Heart left ventricle (tissue), 13 donors: Measurements from ENCODE around the gene NT5C2.

Experiments used
- POLR2A ChIP-seq, 2 donors: fragments of 450-650 bp; IDR thresholded peaks; one replicate each; pipeline ENCODE4 v1.6.1; 2017; ENCODE audit warnings: antibody characterized with exemption in 2 of 2, mild to moderate bottlenecking in 2 of 2, moderate library complexity in 2 of 2
- TF ChIP-seq, protein P1 (sequence below), 12 donors: fragments of 200-600 bp; sonication (generic) in 4 of 12; IDR thresholded peaks; one replicate each; pipeline versions ENCODE4 v1.5.0 to v1.8.0; 2018 to 2022; ENCODE audit warnings: antibody characterized with exemption in 12 of 12, mild to moderate bottlenecking in 5 of 12
- donor health status: ischemic (EF 13 %, LVEDD 7.1; RV severe dilation, severe dysfunction).
- donor health status: DM: no; HTN: yes; CAD: no.
- donor health status: DM: no; HTN: no; CAD: no.
- donor health status: ischemic (EF 25% LVEDD 6.9; RV normal size, moderate dysfunction).
- donor health status: ischemic (EF 25% LVEDD 5.7; RV mildly dilated, moderate dysfunction).
- donor health status: ischemic (EF 35%, LVEDD 5.7; RV mildly dilated, moderate dysfunction).
- donor health status: nonischemic (EF 11% LVEDD 7.7; RV severe dilation, severe dysfunction).
- donor health status: DM: yes; HTN: yes; CAD: no.
- donor health status: PGD.
- donor health status: ischemic (EF 29% LVEDD 5.4; RV normal size, mild dysfunction).
- donor health status: nonischemic (EF 23%, LVEDD 6.1; RV moderate dilation, normal function).

DNA sequence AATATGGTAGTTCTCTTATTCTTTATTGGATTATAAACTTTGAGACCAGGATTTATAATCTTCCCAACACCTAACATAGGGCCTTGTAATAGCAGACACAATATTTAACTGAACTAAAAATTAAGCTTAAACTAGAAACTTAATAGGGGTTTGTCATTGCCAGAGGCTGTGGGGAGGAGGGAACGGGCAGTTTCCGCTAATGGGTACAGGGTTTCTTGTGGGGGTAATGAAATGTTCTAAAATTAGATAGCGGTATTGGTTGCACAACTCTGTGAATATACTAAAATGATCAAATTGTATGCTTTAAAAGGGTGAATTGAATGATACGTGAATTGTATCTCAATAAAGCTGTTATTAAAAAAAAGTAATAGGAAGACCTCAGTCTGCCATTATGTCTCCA lies 45.4 kb downstream of the NT5C2 start:
- TF ChIP-seq, protein P1, sequence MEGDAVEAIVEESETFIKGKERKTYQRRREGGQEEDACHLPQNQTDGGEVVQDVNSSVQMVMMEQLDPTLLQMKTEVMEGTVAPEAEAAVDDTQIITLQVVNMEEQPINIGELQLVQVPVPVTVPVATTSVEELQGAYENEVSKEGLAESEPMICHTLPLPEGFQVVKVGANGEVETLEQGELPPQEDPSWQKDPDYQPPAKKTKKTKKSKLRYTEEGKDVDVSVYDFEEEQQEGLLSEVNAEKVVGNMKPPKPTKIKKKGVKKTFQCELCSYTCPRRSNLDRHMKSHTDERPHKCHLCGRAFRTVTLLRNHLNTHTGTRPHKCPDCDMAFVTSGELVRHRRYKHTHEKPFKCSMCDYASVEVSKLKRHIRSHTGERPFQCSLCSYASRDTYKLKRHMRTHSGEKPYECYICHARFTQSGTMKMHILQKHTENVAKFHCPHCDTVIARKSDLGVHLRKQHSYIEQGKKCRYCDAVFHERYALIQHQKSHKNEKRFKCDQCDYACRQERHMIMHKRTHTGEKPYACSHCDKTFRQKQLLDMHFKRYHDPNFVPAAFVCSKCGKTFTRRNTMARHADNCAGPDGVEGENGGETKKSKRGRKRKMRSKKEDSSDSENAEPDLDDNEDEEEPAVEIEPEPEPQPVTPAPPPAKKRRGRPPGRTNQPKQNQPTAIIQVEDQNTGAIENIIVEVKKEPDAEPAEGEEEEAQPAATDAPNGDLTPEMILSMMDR (IDR thresholded peaks at IDR 0.05) = no peak
- no peak for TF ChIP-seq POLR2A (IDR thresholded peaks at IDR 0.05)
